GM10847 (cell line): ENCODE results near the gene IL31.

Experiments used
- POLR2A ChIP-seq: IDR thresholded peaks from 2 replicates; pipeline ENCODE4 v1.6.1; 2011; ENCODE audit not compliant: insufficient read length; ENCODE audit errors: extremely low read depth

Gene IL31

GRCh38 chr12:122174155-122174845 is at the start of gene IL31:
Gene IL31 (minus strand): TSS chr12:122174221. CDS start chr12:122174172, 49 bp downstream.
- TF ChIP-seq POLR2A, result no peak

DNA sequence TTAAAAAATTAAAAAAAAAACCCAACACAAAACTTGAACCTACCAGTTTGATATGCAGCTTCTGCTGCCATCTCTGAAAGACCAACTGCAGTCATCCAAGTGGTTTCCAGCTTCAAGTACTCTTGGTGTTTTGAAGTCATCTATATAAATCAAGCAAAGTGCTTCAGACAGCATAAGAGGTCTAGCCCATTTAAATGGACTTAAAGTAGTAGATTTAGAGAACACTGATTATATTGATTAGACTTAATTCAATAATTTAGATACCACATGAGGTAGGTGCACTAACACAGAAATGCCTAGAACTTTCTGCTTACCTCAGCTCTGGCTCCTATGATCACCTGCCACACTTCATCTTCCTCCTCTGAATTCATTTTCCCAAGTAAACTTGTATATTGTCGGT is 42.4 kb upstream of the IL31 start:
- no peak for TF ChIP-seq POLR2A

DNA sequence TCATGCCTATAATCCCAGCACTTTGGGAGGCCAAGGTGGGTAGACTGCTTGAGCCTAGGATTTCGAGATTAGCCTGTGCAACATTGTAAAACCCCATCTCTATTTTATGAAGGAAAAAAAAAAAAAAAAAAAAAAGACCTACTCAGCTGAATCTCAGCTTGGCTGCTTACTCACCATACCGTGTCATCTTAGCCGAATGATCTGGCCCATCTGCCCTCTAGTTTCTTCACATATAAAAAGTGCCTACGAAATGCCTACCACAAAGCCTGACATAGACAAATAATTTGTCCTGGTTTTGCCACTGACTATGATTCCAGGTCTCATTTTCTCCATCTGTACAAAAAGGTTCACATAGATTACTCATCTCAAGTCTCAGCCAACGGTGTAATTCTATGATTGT is 41.8 kb upstream of the IL31 start:
- TF ChIP-seq POLR2A, result no peak

- no peak for TF ChIP-seq POLR2A
Measured at GRCh38 chr12:122208073-122208820, 34.2 kb upstream of the IL31 start.

GRCh38 chr12:122207391-122207790 is 33.4 kb upstream of the IL31 start:
- TF ChIP-seq POLR2A, result no peak

- TF ChIP-seq POLR2A, result no peak
Measured at GRCh38 chr12:122206976-122207375, 33.0 kb upstream of the IL31 start.

DNA sequence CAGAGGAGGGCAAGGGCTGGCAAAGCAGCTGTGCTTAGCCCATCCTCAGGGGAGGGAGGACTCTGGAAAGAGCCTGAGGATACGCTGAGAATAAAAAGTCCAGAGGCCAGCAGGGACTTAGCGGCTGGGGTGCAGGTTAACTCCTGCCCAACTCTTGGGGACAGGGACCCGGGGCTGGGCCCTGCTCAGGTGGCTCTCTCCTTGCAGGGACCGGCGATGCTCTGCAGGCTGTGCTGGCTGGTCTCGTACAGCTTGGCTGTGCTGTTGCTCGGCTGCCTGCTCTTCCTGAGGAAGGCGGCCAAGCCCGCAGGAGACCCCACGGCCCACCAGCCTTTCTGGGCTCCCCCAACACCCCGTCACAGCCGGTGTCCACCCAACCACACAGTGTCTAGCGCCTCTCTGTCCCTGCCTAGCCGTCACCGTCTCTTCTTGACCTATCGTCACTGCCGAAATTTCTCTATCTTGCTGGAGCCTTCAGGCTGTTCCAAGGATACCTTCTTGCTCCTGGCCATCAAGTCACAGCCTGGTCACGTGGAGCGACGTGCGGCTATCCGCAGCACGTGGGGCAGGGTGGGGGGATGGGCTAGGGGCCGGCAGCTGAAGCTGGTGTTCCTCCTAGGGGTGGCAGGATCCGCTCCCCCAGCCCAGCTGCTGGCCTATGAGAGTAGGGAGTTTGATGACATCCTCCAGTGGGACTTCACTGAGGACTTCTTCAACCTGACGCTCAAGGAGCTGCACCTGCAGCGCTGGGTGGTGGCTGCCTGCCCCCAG is 32.3 kb upstream of the IL31 start:
- no peak for TF ChIP-seq POLR2A

DNA sequence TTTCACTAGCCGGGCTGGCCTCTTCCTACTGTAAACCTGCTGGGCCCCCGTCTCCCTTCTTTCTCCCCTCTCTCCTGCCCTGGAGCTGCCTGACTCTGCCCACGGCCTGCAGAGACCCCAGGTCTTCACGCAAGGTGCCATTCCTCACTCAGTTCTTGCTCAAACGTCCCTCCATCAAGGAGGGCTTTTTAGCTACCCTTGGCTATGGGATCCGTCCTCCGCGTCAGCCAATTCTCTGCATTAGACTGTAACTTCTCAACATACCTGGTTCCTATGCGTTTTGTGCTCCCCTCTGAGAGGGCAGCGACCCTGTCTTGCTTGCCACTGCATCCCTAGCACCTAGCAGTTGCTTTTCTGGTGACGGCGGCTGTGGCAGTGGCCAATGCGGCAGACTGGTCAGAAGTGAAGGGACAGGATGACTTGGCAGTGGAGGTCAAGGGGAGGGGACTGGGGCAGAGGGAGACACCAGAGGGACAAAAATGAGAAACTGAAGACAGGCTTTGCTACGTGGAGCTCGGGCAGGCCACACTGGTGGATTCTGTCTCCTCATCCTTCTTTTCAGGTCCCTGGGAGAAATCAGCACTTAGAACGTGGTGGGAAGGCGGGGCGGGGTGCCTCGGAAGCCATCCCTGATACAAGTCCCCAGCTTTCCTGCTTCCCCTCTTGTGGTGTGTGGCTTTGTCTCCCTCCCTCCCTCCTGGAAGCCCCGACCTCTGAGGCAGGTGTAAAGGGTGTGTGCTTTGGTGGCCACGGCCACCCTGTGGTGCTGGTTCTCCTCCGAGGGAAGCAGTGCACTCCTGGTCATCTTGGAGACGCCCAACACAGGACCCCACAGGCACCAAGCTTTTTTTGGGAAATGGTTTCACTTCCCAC is 31.3 kb upstream of the IL31 start:
- TF ChIP-seq POLR2A, result no peak

- TF ChIP-seq POLR2A, result no peak
Measured at GRCh38 chr12:122204167-122205052, 30.4 kb upstream of the IL31 start.

GRCh38 chr12:122203301-122204166 is 29.5 kb upstream of the IL31 start, which contains the start of gene B3GNT4:
Gene B3GNT4 (plus strand): TSS chr12:122203709. CDS start chr12:122204619, 910 bp downstream.
- TF ChIP-seq POLR2A, result no peak

DNA sequence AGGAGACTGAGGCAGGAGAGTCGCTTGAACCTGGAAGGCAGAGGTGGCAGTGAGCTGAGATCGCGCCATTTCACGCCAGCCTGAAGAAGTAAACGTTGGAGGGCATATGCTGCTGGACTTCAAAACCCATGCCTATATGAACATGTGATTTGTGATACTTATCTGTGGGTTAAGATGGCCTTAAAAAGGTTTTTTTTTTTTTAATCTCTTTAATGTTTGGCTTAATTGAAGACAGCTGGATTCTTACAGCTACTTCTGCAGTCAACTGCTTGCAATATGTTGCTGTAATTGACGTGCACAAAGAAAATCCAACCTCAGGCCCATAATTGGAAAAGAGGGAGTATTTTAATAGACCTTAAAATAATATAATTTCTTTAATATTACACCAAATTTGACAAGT is 28.0 kb upstream of the IL31 start:
- no peak for TF ChIP-seq POLR2A

DNA sequence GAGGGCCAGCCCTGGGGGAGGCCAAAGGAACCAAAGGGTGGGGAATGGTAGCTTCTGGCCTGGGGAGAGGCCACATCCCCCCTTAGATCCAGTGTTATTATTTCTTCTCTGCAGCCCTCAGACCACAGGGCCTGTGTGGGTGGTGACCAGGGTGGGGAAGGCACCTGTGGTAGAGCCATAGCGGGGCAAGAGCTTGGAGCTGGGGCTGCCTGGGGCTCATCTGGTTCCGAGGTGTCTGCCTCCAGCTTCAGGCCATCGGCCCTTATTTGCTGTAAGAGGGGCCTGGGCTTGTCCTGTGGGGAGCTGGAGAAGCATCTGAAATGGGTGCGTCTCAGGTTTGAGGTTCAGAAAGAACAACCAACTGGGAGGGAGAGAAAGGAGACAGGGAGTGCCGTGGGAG is 27.4 kb upstream of the IL31 start:
- TF ChIP-seq POLR2A, result no peak
